Astrocyte (in vitro differentiated cells and primary cell): ENCODE measurements around the gene CRB2.

Experiments
- EZH2 ChIP-seq: IDR thresholded peaks from 2 replicates; pipeline ENCODE4 v1.6.1; 2012; ENCODE audit warnings: mild to moderate bottlenecking, low read length, inconsistent platforms; ENCODE audit not compliant: insufficient read depth
- TF ChIP-seq, protein P1 (sequence below): IDR thresholded peaks from 2 replicates; pipeline ENCODE4 v1.5.1; 2011; ENCODE audit warnings: low read depth, mild to moderate bottlenecking, inconsistent platforms, low read length, moderate library complexity; ENCODE audit not compliant: insufficient read depth

DNA sequence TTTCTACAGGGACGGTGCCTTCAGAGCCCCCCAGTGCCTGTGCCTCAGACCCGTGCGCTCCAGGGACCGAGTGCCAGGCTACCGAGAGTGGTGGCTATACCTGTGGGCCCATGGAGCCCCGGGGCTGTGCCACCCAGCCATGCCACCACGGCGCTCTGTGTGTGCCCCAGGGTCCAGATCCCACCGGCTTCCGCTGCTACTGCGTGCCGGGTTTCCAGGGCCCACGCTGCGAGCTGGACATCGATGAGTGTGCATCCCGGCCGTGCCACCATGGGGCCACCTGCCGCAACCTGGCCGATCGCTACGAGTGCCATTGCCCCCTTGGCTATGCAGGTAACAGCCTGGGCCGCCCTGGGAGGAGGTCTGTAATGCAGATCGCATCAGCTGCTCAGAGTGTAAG, 6.9 kb downstream of the CRB2 start:
- TF ChIP-seq, protein P1, sequence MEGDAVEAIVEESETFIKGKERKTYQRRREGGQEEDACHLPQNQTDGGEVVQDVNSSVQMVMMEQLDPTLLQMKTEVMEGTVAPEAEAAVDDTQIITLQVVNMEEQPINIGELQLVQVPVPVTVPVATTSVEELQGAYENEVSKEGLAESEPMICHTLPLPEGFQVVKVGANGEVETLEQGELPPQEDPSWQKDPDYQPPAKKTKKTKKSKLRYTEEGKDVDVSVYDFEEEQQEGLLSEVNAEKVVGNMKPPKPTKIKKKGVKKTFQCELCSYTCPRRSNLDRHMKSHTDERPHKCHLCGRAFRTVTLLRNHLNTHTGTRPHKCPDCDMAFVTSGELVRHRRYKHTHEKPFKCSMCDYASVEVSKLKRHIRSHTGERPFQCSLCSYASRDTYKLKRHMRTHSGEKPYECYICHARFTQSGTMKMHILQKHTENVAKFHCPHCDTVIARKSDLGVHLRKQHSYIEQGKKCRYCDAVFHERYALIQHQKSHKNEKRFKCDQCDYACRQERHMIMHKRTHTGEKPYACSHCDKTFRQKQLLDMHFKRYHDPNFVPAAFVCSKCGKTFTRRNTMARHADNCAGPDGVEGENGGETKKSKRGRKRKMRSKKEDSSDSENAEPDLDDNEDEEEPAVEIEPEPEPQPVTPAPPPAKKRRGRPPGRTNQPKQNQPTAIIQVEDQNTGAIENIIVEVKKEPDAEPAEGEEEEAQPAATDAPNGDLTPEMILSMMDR, result no peak
- TF ChIP-seq EZH2, result no peak
